Fibroblast of skin of abdomen (primary cell): ENCODE results near the gene TRIP11.

Source experiments
- DNase-seq: peaks from one replicate; pipeline ENCODE4 v3.0.0-alpha.2; 2013

The TRIP11 gene

GRCh38 chr14:91918186-91918883, 121.5 kb downstream of the TRIP11 start:
- no peak for DNase-seq
